NCI-H748 treated with DMSO at 0.1 percent for 48 hours (cell line): Measurements from ENCODE around the gene RASL11A.
"Not testable (repeated sequence)": the region's sequence is repeated elsewhere in the genome, so short reads cannot be mapped to it uniquely, and the experiment has no call there.

Experiments
- DNase-seq: peaks from one replicate; lab custom pipeline; 2025; lab: John Stamatoyannopoulos, UW

RASL11A gene

DNA sequence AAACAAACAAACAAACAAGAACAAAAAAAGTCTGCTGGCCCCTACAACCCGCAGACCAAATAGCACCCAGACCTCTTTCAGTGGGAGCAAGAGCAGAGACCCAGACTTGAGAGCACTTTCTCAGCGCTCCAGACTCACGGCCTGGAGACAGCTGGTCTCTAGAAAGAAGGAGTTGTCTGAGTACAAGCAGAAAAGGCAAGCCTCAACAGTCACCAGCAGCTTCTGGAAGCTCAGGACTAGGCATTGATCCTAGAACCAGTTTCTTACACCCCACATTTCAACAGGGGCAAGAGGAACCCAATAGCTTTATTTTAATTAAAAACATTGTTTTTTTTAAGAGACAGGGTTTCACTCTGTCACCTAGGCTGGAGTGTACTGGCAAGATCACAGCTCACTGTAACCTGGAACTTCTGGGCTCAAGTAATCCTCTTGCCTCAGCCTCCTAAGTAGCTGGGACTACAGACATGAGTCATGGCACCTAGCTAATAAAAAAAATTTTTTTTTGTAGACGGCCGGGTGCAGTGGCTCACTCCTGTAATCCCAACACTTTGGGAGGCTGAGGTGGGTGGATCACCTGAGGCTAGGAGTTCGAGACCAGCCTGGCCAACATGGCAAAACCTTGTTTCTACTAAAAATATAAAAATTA lies 30.4 kb downstream of the RASL11A start:
- DNase-seq: no peak

DNA sequence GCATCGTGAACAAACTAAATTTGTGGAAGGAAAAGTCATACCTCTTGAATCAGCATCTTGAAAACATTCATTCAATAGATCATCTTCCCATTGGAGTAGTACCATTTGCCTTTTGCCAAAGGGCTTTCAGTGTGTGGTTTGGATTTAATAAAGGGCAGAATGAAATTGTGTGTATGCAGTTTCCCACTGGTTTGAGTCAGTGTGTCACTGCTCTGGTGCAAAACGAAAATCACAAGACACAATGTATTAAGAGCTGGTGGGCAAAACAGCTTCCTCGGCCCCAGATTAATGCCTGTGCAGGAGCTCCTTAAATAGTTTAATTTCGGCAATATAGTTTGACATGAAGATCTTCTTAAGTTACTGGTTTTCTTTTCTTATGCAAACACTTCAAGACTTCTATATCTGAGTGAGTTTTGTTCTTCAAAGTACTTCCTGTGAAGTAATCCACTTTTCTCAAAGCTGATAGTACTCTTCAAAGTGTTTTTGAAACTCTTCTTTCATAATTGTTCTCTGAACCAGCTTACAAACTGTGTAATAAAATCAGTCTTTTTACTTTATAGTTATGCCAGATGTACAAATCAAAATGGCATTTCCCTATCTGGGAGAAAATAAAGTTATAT lies 32.1 kb downstream of the RASL11A start:
- DNase-seq: no peak

DNA sequence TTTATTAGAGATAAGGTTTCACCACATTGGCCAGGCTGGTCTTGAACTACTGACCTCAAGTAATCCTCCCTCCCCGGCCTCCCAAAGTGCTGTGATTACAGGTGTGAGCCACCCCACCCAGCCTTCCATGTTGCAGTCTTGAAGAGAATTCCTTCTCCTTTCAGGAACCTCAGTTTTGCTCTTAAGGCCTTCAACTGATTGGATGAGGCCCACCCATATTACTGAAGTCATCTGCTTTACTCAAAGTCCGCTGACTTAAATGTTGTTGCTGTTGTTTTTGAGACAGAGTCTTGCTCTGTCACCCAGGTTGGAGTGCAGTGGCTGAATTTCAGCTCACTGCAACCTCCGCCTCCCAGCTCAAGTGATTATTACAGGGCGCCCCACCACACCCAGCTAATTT lies 33.5 kb downstream of the RASL11A start:
- DNase-seq: no peak

DNA sequence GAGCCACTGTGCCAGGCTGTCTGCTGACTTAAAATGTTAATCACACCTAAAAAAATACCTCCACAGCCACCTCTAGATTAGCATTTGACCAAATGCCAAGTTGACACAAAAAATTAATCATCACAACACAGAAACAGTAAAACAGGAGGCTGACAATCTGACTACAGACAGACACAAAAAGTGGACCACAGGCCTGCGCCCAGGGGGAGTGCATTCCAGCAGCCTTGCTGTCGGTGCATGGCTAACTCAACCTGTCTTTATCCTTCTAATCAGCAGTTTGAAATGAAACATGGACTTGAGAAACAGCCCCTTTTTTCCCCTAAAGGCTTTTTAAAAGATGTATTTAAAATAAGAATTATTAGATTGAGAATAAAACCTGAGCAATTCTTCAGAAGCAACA lies 34.0 kb downstream of the RASL11A start:
- DNase-seq: no peak

DNA sequence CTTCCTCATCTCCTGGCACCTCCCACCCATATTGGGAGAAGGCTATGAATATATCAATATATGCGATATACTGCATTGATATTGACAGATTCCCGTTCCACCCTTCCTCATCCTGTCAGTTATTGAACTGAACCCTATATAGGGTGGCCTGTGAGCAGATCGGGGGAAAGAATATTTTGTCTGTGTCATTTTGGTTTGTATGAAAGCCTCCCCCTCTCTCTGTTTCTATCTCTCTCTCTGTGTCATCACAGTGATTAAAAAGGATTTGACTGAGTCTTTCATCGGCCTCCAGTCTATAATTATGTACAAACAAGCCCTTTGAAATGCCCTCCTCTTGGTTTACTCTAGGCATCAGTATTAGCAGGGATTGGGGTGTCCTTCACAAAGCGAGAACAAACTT lies 35.7 kb downstream of the RASL11A start:
- no peak for DNase-seq

DNA sequence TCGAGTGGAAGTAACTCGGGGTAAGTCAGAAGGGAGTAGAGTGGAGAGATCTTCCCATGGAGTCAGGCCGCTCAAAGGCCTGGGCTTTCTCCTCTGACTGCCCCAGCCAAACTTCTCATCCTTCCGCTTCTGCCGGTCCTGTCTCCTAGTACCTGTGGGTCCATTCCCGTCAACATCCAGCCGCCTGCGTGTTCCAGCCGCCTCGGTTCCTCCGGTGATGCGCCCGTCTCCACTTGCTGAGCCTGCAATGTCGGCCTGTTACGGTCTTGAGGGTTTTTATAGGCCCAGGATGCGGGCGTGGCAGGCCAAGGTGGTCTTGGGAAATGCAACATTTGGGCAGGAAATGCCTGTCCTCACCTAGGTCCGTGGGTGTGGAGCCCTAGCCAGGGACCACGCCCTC lies 38.3 kb downstream of the RASL11A start:
- DNase-seq: no peak

DNA sequence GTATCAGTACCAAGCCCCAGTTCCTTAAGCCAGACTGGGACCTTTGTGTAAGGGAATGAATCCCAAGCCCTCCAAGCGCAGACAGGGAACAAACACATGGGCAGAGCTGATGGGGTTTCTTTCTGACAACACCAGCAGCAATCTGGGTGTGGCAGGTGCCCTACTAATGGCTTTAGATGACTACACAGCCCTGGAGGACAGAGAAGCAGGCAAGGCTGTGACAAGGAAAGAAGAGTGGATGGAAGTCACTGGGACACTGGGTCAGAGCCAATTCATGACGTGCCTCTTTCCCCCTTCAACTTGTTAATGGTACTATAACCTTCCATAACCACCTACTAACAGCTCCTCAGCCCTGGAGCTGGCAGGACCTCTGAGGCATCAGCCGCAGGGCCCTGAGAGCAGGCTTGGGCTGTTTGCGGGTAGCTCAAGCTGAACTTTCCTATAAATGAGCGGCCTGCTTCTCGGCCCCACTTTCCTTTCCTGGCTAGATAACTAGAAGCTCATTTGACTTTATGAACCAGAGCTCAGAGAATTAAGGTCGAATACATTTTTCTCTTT lies 38.9 kb downstream of the RASL11A start:
- DNase-seq: no peak

DNA sequence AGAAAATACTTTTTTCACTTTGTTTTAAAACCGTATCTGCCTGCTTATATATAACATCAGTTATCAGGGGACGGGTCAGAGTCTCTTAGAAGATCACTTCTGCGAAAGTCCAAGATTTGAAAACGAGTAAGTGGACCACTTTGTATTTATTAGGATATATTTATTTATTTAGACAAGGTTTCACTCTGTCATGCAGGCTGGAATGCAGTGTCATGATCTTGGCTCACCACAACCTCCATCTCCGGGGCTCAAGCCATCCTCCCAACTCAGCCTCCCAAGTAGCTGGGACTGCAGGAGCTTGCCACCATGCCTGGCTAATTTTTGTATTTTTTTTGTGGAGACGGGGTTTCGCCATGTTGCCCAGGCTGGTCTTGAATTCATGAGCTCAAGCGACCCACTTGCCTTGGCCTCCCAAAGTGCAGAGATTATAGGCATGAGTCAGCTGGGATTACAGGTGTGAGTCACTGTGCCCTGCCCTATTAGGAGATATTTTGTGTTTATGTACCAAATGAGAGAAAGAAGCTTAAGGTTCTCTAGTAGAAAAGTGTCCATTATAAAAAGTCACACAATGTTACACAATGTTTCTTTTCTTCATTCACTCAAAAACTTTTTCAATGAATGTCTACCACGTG lies 39.5 kb downstream of the RASL11A start:
- DNase-seq: no peak

DNA sequence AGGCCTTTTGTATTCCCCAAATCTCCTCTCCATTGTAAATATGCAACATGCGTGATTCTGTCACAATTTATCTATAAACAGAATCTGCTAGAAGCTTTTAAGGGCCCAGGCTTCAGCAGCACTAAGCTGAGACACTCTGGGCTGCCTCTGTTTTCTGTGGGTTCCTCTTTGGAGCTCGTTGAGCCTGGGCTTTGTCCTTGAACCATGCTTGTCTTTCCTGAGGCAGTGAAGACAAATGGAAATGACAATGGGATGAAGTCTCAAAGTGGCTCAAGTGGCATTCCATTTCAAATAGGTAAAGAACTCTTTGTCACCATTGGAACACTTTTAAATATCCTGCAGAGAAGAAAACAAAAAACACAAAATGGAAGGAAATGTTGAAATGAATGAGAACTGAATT lies 40.3 kb downstream of the RASL11A start:
- DNase-seq: no peak

DNA sequence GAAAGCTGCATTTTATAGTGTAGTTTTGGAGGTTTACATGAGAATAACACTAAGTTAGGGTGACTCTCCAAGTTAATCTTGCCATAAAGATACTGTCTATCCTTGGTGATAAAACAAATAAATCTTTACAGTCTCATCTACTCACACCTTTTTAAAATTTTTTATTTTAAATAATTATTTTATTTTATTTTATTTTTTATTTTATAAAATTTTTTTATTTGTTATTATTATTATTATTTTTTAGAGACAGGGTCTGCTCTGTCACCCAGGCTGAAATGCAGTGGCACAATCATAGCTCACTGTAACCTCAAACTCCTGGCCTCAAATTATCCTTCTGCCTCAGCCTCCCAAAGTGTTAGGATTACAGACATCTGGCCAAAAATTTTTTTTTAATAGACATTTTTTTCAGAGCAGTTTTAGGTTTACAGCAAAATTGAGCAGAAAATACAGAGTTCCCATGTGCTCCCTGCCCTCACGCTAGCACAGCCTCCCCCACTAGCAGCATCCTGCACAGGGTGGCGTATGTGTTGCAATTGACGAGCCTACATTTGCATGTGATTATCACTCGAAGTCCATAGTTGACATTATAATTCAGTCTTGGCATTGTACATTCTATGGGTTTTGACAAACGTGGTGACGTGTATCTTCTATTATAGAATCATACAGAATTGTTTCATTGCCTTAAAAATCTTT lies 41.0 kb downstream of the RASL11A start:
- no peak for DNase-seq

DNA sequence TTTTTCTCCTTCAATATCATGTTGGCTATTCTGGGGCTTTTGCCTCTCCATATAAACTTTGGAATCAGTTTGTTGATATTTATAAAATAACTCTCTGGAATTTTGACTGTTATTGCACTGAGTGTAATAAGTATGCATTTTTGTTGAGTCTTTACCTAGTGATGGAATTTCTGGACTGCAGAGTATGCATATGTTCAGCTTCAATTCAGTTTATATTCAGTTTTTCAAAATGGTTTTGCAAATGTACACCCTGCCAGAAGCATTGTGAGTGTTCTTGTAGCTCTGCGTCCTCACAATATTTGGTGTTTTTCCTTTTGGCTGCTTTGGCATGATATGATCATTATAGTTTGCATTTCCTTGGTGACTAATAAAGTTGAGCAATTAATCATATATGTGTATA lies 43.1 kb downstream of the RASL11A start:
- DNase-seq: no peak

DNA sequence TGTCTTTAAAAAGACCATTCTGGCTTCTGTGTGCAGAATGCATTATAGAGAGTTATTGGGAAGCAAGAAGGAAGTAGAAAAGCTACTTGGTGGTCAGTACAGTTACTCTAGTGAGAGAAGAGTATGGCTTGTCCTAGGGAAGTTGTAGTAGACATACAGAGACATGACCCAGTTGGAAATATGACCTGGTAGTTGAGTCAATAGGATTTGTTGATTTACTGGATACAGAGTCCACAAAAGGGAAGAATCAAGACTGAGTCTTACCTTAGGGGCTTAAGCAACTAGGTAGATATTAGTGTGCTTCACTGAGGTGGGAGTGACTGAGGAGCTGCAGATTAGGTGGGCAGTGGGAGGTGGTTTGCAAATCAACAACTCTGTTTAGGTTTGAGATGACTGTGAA lies 48.8 kb downstream of the RASL11A start:
- no peak for DNase-seq

DNA sequence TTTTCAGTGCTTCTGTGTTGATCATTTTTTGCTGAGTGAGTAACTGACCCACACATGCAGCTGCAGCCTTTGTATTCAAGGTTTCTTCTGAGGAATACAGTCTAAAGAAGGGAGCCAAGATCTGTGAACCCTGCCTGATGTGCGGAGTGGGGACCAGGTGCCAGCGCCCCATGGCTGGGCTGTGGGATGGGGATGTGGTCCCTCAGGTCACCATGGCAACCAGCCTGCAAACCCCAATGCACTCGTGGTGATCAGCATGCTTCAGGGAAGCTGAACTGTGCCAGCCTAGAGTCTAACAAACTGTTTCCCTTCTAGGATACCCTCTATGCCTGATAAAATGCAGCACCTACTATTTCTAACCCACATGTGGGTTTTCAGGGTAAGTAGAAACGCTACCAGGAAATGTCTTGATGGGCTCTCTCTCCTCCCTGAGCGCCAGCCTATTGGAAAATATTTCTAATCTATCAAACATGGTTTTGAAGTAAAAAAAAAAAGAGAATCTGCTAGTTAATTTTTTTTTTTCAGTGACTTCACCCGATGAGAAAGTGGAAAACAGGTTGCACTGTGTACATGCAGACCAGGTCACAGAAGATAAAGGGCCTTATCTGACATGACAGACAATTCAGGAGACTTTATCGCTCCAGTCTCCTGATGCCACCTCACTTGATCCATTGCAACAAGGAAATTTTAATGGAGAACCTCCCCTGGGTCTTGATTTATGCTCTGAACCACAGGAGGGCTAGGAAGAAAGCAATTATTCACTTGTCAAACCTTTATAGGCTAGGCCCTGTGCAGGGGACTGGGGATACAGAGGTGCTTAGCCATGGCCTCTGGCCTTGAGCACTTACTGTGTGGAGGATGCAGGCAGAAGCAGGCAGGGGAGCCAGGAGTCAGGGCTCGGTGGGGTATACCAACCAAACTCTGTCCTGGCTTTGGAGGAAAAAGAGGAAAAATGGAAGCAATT lies 51.1 kb downstream of the RASL11A start:
- no peak for DNase-seq

DNA sequence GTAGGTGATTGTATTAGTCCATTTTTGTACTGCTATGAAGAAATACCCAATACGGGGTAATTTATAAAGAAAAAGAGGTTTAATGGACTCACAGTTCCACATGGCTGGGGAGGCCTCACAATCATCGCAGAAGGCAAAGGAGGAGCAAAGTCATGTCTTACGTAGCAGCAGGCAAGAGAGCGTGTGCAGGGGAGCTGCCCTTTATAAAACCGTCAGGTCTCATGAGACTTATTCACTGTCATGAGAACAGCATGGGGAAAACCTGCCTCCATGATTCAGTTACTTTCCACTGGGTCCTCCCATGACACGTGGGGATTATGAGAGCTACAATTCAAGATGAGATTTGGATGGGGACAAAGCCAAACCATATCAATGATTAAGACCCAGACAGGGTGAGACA lies 51.8 kb downstream of the RASL11A start:
- not testable (repeated sequence) for DNase-seq
